SK-N-SH treated with all-trans-retinoic acid at 6 μM for 48 hours (cell line): ENCODE results near the gene LYRM7.

ENCODE experiments used
- ATAC-seq: fragments of 200-7000 bp; cut with Tn5 transposase; 3 replicates; pipeline ENCODE4 v1.9.1; 2020; ENCODE audit warnings: mild to moderate bottlenecking, moderate library complexity
- ARNTL ChIP-seq: fragments of 450-650 bp; formaldehyde crosslinking; IDR thresholded peaks from 2 replicates; pipeline ENCODE4 v1.5.0; 2020; ENCODE audit warnings: low read depth, mild to moderate bottlenecking, moderate library complexity, borderline replicate concordance
- BACH2 ChIP-seq: fragments of 250-450 bp; sonication (Bioruptor Pico); IDR thresholded peaks from 2 replicates; pipeline ENCODE4 v1.9.0; 2021; ENCODE audit warnings: mild to moderate bottlenecking, borderline replicate concordance
- CSDC2 ChIP-seq: fragments of 250-450 bp; sonication (Bioruptor Pico); IDR thresholded peaks from 2 replicates; pipeline ENCODE4 v1.5.0; 2020; ENCODE audit warnings: mild to moderate bottlenecking, moderate library complexity
- ESRRG ChIP-seq: fragments of 250-450 bp; sonication (Bioruptor Pico); IDR thresholded peaks from 2 replicates; pipeline ENCODE4 v1.6.1; 2021; ENCODE audit warnings: mild to moderate bottlenecking
- GLIS3 ChIP-seq: fragments of 250-450 bp; sonication (Bioruptor Pico); IDR thresholded peaks from 2 replicates; pipeline ENCODE4 v1.5.0; 2020; ENCODE audit warnings: mild to moderate bottlenecking, moderate library complexity
- ISL1 ChIP-seq: fragments of 250-450 bp; sonication (Bioruptor Pico); IDR thresholded peaks from 2 replicates; pipeline ENCODE4 v2.1.2; 2022; ENCODE audit warnings: mild to moderate bottlenecking, moderate library complexity
- OSR1 ChIP-seq: fragments of 250-450 bp; sonication (Bioruptor Pico); IDR thresholded peaks from 2 replicates; pipeline ENCODE4 v1.8.0; 2022; ENCODE audit warnings: moderate library complexity, mild to moderate bottlenecking, inconsistent platforms
- PPARA ChIP-seq: fragments of 250-450 bp; sonication (Bioruptor Pico); IDR thresholded peaks from 2 replicates; pipeline ENCODE4 v1.5.0; 2020; ENCODE audit warnings: mild to moderate bottlenecking, borderline replicate concordance
- RARB ChIP-seq: fragments of 250-450 bp; sonication (Bioruptor Pico); IDR thresholded peaks from 2 replicates; pipeline ENCODE4 v1.8.0; 2021; ENCODE audit warnings: mild to moderate bottlenecking, moderate library complexity
- SNAI2 ChIP-seq: fragments of 250-450 bp; sonication (Bioruptor Pico); IDR thresholded peaks from 2 replicates; pipeline ENCODE4 v1.5.0; 2020; ENCODE audit warnings: mild to moderate bottlenecking, moderate library complexity
- TOX ChIP-seq: fragments of 250-450 bp; sonication (Bioruptor Pico); IDR thresholded peaks from 2 replicates; pipeline ENCODE4 v1.8.0; 2021; ENCODE audit warnings: mild to moderate bottlenecking, moderate library complexity, borderline replicate concordance
- ZC3H10 ChIP-seq: fragments of 250-450 bp; sonication (Bioruptor Pico); IDR thresholded peaks from 2 replicates; pipeline ENCODE4 v1.5.1; 2021; ENCODE audit warnings: mild to moderate bottlenecking, moderate library complexity
- ZFP3 ChIP-seq: fragments of 250-450 bp; sonication (Bioruptor Pico); IDR thresholded peaks from 2 replicates; pipeline ENCODE4 v1.5.0; 2020; ENCODE audit warnings: mild to moderate bottlenecking, moderate library complexity
- ZFP30 ChIP-seq: fragments of 450-650 bp; formaldehyde crosslinking; IDR thresholded peaks from 2 replicates; pipeline ENCODE4 v1.5.0; 2022; ENCODE audit warnings: mild to moderate bottlenecking, moderate library complexity
- ZNF565 ChIP-seq: fragments of 450-650 bp; formaldehyde crosslinking; conservative IDR thresholded peaks from 2 replicates; pipeline ENCODE4 v1.5.0; 2020; ENCODE audit warnings: low read depth, mild to moderate bottlenecking, moderate library complexity
- ZNF70 ChIP-seq: fragments of 450-650 bp; formaldehyde crosslinking; IDR thresholded peaks from 2 replicates; pipeline ENCODE4 v1.5.0; 2020; ENCODE audit warnings: mild to moderate bottlenecking, moderate library complexity
- ZNF8 ChIP-seq: fragments of 450-650 bp; formaldehyde crosslinking; IDR thresholded peaks from 2 replicates; pipeline ENCODE4 v1.5.0; 2020; ENCODE audit warnings: mild to moderate bottlenecking, moderate library complexity
- TF ChIP-seq, protein P1 (sequence below): fragments of 250-450 bp; sonication (Bioruptor Pico); IDR thresholded peaks from 2 replicates; pipeline ENCODE4 v1.5.1; 2020; ENCODE audit warnings: low read depth, mild to moderate bottlenecking, moderate library complexity
- TF ChIP-seq, protein P2 (sequence below): fragments of 250-450 bp; sonication (Bioruptor Pico); IDR thresholded peaks from 2 replicates; pipeline ENCODE4 v1.8.0; 2020; ENCODE audit warnings: mild to moderate bottlenecking, moderate library complexity, borderline replicate concordance
- TF ChIP-seq, protein P3 (sequence below): fragments of 250-450 bp; sonication (Bioruptor Pico); IDR thresholded peaks from 2 replicates; pipeline ENCODE4 v1.8.0; 2021; ENCODE audit warnings: low read depth, mild to moderate bottlenecking, moderate library complexity, borderline replicate concordance
- TF ChIP-seq, protein P4 (sequence below): fragments of 250-450 bp; sonication (Bioruptor Pico); IDR thresholded peaks from 2 replicates; pipeline ENCODE4 v1.5.1; 2021; ENCODE audit warnings: mild to moderate bottlenecking, moderate library complexity
- TF ChIP-seq, protein P5 (sequence below): fragments of 250-450 bp; sonication (Bioruptor Pico); IDR thresholded peaks from 2 replicates; pipeline ENCODE4 v1.5.0; 2020; ENCODE audit warnings: mild to moderate bottlenecking, moderate library complexity

LYRM7 gene

DNA sequence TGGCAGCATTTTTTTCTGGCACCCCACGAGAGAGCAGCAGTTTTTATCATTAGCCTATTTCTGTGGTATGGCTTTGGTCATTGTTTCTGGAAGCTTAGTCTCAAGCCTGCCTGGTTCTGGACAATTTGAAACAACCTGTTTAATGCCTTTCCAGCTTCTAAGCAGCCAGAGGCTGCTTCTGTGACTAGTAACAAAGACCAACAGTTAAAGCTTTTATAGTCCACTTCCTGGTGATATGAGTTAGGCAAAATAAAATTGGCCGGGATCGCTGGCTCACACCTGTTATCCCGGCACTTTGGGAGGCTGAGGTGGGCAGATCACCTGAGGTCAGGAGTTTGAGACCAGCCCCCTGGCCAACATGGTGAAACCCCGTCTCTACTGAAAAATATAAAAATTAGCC, 24.0 kb downstream of the LYRM7 start:
- TF ChIP-seq, protein P1, sequence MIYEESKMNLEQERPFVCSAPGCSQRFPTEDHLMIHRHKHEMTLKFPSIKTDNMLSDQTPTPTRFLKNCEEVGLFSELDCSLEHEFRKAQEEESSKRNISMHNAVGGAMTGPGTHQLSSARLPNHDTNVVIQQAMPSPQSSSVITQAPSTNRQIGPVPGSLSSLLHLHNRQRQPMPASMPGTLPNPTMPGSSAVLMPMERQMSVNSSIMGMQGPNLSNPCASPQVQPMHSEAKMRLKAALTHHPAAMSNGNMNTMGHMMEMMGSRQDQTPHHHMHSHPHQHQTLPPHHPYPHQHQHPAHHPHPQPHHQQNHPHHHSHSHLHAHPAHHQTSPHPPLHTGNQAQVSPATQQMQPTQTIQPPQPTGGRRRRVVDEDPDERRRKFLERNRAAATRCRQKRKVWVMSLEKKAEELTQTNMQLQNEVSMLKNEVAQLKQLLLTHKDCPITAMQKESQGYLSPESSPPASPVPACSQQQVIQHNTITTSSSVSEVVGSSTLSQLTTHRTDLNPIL, result no peak
- TF ChIP-seq ARNTL (CRISPR knock-in tag) (no peak), ZNF565 (CRISPR knock-in tag) (no peak), SNAI2 (CRISPR knock-in tag) (no peak), CSDC2 (CRISPR knock-in tag) (no peak), ZC3H10 (no peak), ZNF8 (CRISPR knock-in tag) (no peak), ESRRG (CRISPR knock-in tag) (no peak), TOX (no peak), ZNF70 (CRISPR knock-in tag) (no peak), BACH2 (CRISPR knock-in tag) (no peak), PPARA (CRISPR knock-in tag) (no peak)
- TF ChIP-seq, protein P2, sequence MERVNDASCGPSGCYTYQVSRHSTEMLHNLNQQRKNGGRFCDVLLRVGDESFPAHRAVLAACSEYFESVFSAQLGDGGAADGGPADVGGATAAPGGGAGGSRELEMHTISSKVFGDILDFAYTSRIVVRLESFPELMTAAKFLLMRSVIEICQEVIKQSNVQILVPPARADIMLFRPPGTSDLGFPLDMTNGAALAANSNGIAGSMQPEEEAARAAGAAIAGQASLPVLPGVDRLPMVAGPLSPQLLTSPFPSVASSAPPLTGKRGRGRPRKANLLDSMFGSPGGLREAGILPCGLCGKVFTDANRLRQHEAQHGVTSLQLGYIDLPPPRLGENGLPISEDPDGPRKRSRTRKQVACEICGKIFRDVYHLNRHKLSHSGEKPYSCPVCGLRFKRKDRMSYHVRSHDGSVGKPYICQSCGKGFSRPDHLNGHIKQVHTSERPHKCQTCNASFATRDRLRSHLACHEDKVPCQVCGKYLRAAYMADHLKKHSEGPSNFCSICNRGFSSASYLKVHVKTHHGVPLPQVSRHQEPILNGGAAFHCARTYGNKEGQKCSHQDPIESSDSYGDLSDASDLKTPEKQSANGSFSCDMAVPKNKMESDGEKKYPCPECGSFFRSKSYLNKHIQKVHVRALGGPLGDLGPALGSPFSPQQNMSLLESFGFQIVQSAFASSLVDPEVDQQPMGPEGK (CRISPR knock-in tag), result no peak
- TF ChIP-seq, all 23 proteins: peak for 0
- ATAC-seq, result no peak

DNA sequence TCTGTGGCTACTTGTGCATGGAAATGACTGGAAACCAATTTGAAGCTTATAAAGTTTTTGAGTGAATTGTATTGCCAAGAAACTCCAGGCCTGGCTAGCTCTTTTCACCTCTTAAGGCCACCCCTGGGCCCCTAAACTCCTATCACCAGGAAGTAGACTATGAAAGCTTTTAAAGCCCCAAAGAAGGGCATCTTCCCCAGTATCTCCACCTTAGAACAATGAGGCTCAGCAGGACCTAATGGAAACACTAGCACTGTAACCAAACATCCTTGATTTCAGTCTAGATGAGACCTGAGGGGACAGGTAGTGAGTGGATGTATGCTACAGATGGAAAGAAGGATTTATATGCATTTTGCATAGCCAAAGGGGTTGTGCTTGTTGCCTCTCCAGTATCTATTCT, 25.0 kb downstream of the LYRM7 start:
- no peak for ATAC-seq
- TF ChIP-seq ZNF8 (CRISPR knock-in tag), result no peak
- TF ChIP-seq, protein P2 (CRISPR knock-in tag), result no peak
- no peak for TF ChIP-seq TOX
- no peak for TF ChIP-seq BACH2 (CRISPR knock-in tag)
- no peak for TF ChIP-seq ESRRG (CRISPR knock-in tag)
- TF ChIP-seq ZC3H10, result no peak
- TF ChIP-seq ZNF565 (CRISPR knock-in tag), result no peak
- TF ChIP-seq RARB, result no peak
- no peak for TF ChIP-seq ZFP30 (CRISPR knock-in tag)
- TF ChIP-seq ARNTL (CRISPR knock-in tag), result no peak
- no peak for TF ChIP-seq GLIS3
- no peak for TF ChIP-seq CSDC2 (CRISPR knock-in tag)
- no peak for TF ChIP-seq ZNF70 (CRISPR knock-in tag)
- TF ChIP-seq ISL1 (CRISPR knock-in tag), result no peak
- no peak for TF ChIP-seq OSR1 (CRISPR knock-in tag)
- TF ChIP-seq, protein P1, result no peak
- no peak for TF ChIP-seq ZFP3 (CRISPR knock-in tag)
- TF ChIP-seq, protein P3, sequence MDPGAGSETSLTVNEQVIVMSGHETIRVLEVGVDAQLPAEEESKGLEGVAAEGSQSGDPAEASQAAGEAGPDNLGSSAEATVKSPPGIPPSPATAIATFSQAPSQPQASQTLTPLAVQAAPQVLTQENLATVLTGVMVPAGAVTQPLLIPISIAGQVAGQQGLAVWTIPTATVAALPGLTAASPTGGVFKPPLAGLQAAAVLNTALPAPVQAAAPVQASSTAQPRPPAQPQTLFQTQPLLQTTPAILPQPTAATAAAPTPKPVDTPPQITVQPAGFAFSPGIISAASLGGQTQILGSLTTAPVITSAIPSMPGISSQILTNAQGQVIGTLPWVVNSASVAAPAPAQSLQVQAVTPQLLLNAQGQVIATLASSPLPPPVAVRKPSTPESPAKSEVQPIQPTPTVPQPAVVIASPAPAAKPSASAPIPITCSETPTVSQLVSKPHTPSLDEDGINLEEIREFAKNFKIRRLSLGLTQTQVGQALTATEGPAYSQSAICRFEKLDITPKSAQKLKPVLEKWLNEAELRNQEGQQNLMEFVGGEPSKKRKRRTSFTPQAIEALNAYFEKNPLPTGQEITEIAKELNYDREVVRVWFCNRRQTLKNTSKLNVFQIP (CRISPR knock-in tag), result no peak
- TF ChIP-seq SNAI2 (CRISPR knock-in tag), result no peak
- TF ChIP-seq, protein P4, sequence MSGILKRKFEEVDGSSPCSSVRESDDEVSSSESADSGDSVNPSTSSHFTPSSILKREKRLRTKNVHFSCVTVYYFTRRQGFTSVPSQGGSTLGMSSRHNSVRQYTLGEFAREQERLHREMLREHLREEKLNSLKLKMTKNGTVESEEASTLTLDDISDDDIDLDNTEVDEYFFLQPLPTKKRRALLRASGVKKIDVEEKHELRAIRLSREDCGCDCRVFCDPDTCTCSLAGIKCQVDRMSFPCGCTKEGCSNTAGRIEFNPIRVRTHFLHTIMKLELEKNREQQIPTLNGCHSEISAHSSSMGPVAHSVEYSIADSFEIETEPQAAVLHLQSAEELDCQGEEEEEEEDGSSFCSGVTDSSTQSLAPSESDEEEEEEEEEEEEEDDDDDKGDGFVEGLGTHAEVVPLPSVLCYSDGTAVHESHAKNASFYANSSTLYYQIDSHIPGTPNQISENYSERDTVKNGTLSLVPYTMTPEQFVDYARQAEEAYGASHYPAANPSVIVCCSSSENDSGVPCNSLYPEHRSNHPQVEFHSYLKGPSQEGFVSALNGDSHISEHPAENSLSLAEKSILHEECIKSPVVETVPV, result no peak

DNA sequence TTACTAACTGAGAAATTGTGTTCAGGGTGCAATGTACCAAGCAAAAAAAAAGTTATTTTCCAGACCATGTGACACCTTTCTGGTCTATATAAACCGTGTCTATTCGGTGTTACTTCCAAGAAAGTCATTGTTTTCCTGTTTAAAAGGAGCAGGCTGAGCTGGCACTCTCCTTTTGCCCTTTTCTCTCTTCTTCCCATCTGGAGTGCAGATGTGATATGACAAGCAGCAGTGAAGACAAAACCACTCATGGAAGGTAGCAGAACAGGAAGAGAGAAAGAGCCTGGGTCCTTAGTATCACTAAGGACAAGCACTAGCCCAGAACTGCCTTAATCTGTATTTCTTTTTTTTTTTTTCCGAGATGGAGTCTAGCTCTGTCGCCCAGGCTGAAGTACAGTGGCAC, 25.6 kb downstream of the LYRM7 start:
- ATAC-seq, result no peak
- TF ChIP-seq, protein P5, sequence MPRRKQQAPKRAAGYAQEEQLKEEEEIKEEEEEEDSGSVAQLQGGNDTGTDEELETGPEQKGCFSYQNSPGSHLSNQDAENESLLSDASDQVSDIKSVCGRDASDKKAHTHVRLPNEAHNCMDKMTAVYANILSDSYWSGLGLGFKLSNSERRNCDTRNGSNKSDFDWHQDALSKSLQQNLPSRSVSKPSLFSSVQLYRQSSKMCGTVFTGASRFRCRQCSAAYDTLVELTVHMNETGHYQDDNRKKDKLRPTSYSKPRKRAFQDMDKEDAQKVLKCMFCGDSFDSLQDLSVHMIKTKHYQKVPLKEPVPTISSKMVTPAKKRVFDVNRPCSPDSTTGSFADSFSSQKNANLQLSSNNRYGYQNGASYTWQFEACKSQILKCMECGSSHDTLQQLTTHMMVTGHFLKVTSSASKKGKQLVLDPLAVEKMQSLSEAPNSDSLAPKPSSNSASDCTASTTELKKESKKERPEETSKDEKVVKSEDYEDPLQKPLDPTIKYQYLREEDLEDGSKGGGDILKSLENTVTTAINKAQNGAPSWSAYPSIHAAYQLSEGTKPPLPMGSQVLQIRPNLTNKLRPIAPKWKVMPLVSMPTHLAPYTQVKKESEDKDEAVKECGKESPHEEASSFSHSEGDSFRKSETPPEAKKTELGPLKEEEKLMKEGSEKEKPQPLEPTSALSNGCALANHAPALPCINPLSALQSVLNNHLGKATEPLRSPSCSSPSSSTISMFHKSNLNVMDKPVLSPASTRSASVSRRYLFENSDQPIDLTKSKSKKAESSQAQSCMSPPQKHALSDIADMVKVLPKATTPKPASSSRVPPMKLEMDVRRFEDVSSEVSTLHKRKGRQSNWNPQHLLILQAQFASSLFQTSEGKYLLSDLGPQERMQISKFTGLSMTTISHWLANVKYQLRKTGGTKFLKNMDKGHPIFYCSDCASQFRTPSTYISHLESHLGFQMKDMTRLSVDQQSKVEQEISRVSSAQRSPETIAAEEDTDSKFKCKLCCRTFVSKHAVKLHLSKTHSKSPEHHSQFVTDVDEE (CRISPR knock-in tag), result no peak
- TF ChIP-seq ESRRG (CRISPR knock-in tag) (no peak), ZNF565 (CRISPR knock-in tag) (no peak), ZFP30 (CRISPR knock-in tag) (no peak)
